ENCODE measurements around the gene CRYBA4. TPM values are rescaled to one million over a fixed set of nuclear protein-coding genes. Genes with fewer than 3 reads are reported as not detected.

Gene CRYBA4
- total and polyA plus RNA-seq, 2 experiments from 2014 or later: 1.5 TPM; not detected in 1

- H3K4me2 ChIP-seq: no peak overlapping the region
- TF ChIP-seq EZH2phosphoT487 (IDR thresholded peaks at IDR 0.05; ENCODE audit: unreplicated experiment): no peak
- TF ChIP-seq REST (IDR thresholded peaks at IDR 0.05; ENCODE audit: unreplicated experiment): no peak
- TF ChIP-seq EZH2 (IDR thresholded peaks at IDR 0.05; ENCODE audit: low read depth, unreplicated experiment): no peak
- TF ChIP-seq ZNF462 (CRISPR knock-in tag; IDR thresholded peaks at IDR 0.05): no peak
- no peak for TF ChIP-seq CTCF (conservative IDR thresholded peaks at IDR 0.05; ENCODE audit: low read depth in 2 of 2)
- TF ChIP-seq STAT1 (IDR thresholded peaks at IDR 0.05; ENCODE audit: unreplicated experiment): no peak
- no peak for TF ChIP-seq ZNF331 (CRISPR knock-in tag; IDR thresholded peaks at IDR 0.05; ENCODE audit: low read depth)
- no peak for TF ChIP-seq ZNF114 (CRISPR knock-in tag; IDR thresholded peaks at IDR 0.05)
- no peak for TF ChIP-seq JUNB (IDR thresholded peaks at IDR 0.05; ENCODE audit: unreplicated experiment)
- no peak for TF ChIP-seq NANOG (IDR thresholded peaks at IDR 0.05; ENCODE audit: borderline replicate concordance)
- TF ChIP-seq POLR2AphosphoS5 (IDR thresholded peaks at IDR 0.05; ENCODE audit: low read depth): no peak
- peaks cover 49% of the 10 kb centered on the region for H3K4me1 Mint-ChIP-seq
- H4K20me1 ChIP-seq (replicated peaks; ENCODE audit: insufficient read depth): peaks cover 7% of the 10 kb centered on the region
- peaks cover 14% of the 10 kb centered on the region for H3K4me1 ChIP-seq (ENCODE audit: insufficient read depth)
- no peak for ATAC-seq
- H3K27me3 ChIP-seq (ENCODE audit: insufficient read depth): no peaks in the 10 kb centered on the region
- H3K4me3 ChIP-seq: no peak overlapping the region
- no peak for DNase-seq (ENCODE audit: low spot score)
- H3K27ac ChIP-seq (ENCODE audit: low read depth): no peak overlapping the region
- no peak overlapping the region for H3K4me3 Mint-ChIP-seq
- H3K9me2 ChIP-seq (ENCODE audit: insufficient read depth): no peaks in the 10 kb centered on the region
- no peak overlapping the region for H3K27ac Mint-ChIP-seq
- H3K9me3 Mint-ChIP-seq: no peaks in the 10 kb centered on the region; the same call in 2 of the 3 replicates
- no peak overlapping the region for H2AFZ ChIP-seq
- H3F3A ChIP-seq (replicated peaks; ENCODE audit: low read depth): peaks cover 30% of the 10 kb centered on the region
- H3K36me3 Mint-ChIP-seq (ENCODE audit: low read depth): peaks cover 80% of the 10 kb centered on the region
- H3K27me3 Mint-ChIP-seq (ENCODE audit: insufficient read depth, low read depth, poor library complexity): peaks cover 18% of the 10 kb centered on the region
- H3K79me2 ChIP-seq (replicated peaks; ENCODE audit: insufficient read depth): peaks cover 27% of the 10 kb centered on the region
- 0 out of 2 replicates have a peak, but pooled peaks cover 20% of the 10 kb centered on the region for H3K36me3 ChIP-seq (ENCODE audit: insufficient read depth)
Observed at GRCh38 chr22:26665813-26666231, 44.1 kb downstream of the CRYBA4 start.

All from GM23338 (cell line).